ENCODE results near the gene PHKB. TPM values are rescaled to one million over a fixed set of nuclear protein-coding genes. Genes with fewer than 3 reads are reported as not detected.

The PHKB gene
- total RNA-seq, 1 donor from 2014 or later: 44.5 TPM

- FAIRE-seq (no peak), DNase-seq (ENCODE audit: low read depth) (peak; percentile 15)
- no peaks in the 10 kb centered on the region for H3K27me3 ChIP-seq (ENCODE audit: control insufficient read depth, insufficient read depth, low read length)
- no peak for TF ChIP-seq CTCF (IDR thresholded peaks at IDR 0.05; ENCODE audit: insufficient read depth, low read length, severe bottlenecking)
- no peaks in the 10 kb centered on the region for H3K36me3 ChIP-seq (ENCODE audit: control insufficient read depth, insufficient read depth, low read length)
- H3K4me3 ChIP-seq (ENCODE audit: low read depth, low read length): no peak overlapping the region
Observed at GRCh38 chr16:47519996-47520679, 59.0 kb downstream of the PHKB start.

DNA sequence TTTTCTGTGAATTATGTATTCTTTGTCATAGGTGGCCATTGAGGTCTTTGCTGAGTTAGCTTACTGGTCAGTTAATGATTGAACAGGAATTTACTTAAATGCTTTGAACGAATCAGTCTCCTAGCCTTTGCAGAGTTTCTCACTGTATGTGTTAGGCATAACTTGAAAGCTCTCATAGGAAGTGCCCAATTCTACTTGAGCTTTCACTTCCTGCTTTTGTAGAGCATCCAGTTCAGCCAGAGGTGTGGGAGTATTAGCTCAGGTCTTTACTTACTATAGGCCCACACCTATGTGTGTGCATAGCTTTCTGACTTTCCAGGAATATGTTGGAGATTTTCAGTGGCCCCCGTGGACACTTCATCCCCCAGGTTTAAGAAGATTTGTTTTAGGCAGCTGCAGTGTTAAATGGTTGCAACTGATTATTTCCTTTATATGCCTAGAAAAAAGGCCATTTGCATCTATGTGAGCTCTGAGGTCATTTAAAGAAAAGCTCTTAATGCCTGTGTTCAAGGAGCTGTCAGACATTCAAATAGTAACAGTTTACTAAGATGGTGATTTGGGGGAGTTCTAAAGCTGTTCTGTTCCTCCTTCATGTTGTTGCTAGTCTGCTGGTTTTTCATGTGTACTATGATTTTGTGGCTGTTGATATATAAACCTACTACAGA is 62.3 kb downstream of the PHKB start:
- FAIRE-seq: no peak
- no peak for DNase-seq (ENCODE audit: low read depth)
- Histone ChIP-seq H3K4me3 (ENCODE audit: low read depth, low read length) (no peak overlapping the region), H3K27me3 (ENCODE audit: control insufficient read depth, insufficient read depth, low read length) (no peaks in the 10 kb centered on the region), H3K36me3 (ENCODE audit: control insufficient read depth, insufficient read depth, low read length) (peaks cover 3% of the 10 kb centered on the region)
- TF ChIP-seq CTCF (IDR thresholded peaks at IDR 0.05; ENCODE audit: insufficient read depth, low read length, severe bottlenecking): no peak

DNA sequence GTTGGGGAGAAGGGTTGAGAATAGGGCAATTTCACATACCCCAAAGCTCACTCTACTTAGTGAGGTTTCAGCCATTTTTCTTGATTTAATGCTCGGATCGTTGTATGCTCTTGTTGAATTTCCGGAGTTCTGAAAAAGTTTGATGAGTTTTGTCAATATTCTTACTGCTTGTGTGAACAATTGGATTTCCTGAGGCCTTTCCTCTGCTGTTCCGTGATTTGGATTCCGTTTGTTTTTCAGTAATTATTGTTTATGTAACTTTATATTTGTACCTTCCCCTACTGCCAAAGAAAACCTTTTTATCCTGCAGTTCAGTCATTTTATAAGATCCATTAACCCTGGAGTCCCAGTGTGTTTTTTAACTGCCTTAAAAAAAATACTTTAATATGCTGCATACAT is 62.9 kb downstream of the PHKB start:
- TF ChIP-seq CTCF (IDR thresholded peaks at IDR 0.05; ENCODE audit: insufficient read depth, low read length, severe bottlenecking): no peak
- no peak for FAIRE-seq
- H3K36me3 ChIP-seq (ENCODE audit: control insufficient read depth, insufficient read depth, low read length): peaks cover 3% of the 10 kb centered on the region
- H3K4me3 ChIP-seq (ENCODE audit: low read depth, low read length): no peak overlapping the region
- H3K27me3 ChIP-seq (ENCODE audit: control insufficient read depth, insufficient read depth, low read length): no peaks in the 10 kb centered on the region
- DNase-seq (ENCODE audit: low read depth): no peak

GRCh38 chr16:47528431-47528830 is 67.3 kb downstream of the PHKB start:
- no peaks in the 10 kb centered on the region for H3K27me3 ChIP-seq (ENCODE audit: control insufficient read depth, insufficient read depth, low read length)
- no peak for TF ChIP-seq CTCF (IDR thresholded peaks at IDR 0.05; ENCODE audit: insufficient read depth, low read length, severe bottlenecking)
- DNase-seq (ENCODE audit: low read depth) (no peak), FAIRE-seq (no peak)
- no peak overlapping the region for H3K4me3 ChIP-seq (ENCODE audit: low read depth, low read length)
- peaks cover 5% of the 10 kb centered on the region for H3K36me3 ChIP-seq (ENCODE audit: control insufficient read depth, insufficient read depth, low read length)

DNA sequence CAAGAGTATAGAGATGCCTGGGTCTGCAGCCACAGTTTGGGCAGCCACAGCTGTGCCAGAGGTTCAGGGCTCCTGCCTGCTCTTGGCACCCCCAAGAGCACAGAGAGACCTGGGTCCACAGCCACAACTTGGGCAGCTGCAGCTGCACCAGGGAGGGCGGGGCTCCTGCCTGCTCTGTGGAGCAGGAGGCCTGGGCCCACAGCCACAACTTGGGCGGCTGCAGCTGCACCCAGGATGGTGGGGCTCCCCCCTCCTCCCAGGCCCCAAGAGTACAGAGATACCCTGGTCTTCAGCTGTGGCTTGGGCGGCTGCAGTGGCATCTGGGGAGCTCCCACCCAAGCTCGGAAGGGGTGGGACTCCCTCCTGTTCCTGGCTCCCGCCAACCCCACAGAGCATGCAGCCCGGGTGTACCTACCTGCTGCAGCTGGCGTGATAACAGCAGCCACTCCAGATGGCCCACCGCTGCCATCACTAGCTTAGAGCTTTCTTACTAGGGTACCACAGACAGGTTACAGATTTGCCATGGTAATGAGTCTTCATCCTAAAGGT is 72.7 kb downstream of the PHKB start:
- DNase-seq (ENCODE audit: low read depth) (no peak), FAIRE-seq (no peak)
- Histone ChIP-seq H3K36me3 (ENCODE audit: control insufficient read depth, insufficient read depth, low read length) (peaks cover 2% of the 10 kb centered on the region), H3K4me3 (ENCODE audit: low read depth, low read length) (no peak overlapping the region), H3K27me3 (ENCODE audit: control insufficient read depth, insufficient read depth, low read length) (no peaks in the 10 kb centered on the region)
- TF ChIP-seq CTCF (IDR thresholded peaks at IDR 0.05; ENCODE audit: insufficient read depth, low read length, severe bottlenecking): no peak
